ENCODE data around the gene SLC25A18.
"Not testable (repeated sequence)": the region's sequence is repeated elsewhere in the genome, so short reads cannot be mapped to it uniquely, and the experiment has no call there.

Gene SLC25A18

DNA sequence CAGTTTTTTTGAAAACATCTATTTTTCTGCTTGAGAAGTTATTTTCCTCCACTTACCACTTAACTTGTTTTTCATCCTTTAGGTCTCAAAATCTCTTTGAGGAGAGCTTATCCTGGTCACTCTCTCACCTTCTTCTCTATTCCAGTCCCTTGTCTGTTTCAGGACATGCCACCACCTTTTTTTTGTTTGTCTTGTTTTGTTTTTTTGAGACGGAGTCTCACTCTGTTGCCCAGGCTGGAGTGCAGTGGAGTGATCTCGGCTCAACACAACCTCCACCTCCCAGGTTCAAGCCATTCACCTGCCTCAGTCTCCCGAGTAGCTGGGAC, 70.7 kb downstream of the SLC25A18 start:
- DNase-seq (ENCODE audit: low read depth), result no peak
- TF ChIP-seq, protein P1, sequence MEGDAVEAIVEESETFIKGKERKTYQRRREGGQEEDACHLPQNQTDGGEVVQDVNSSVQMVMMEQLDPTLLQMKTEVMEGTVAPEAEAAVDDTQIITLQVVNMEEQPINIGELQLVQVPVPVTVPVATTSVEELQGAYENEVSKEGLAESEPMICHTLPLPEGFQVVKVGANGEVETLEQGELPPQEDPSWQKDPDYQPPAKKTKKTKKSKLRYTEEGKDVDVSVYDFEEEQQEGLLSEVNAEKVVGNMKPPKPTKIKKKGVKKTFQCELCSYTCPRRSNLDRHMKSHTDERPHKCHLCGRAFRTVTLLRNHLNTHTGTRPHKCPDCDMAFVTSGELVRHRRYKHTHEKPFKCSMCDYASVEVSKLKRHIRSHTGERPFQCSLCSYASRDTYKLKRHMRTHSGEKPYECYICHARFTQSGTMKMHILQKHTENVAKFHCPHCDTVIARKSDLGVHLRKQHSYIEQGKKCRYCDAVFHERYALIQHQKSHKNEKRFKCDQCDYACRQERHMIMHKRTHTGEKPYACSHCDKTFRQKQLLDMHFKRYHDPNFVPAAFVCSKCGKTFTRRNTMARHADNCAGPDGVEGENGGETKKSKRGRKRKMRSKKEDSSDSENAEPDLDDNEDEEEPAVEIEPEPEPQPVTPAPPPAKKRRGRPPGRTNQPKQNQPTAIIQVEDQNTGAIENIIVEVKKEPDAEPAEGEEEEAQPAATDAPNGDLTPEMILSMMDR (conservative IDR thresholded peaks at IDR 0.05; ENCODE audit: control insufficient read depth, insufficient read depth, low read depth, low read length), result no peak
- H3K4me3 ChIP-seq (ENCODE audit: control insufficient read depth, low read depth, low read length), result no peak overlapping the region

DNA sequence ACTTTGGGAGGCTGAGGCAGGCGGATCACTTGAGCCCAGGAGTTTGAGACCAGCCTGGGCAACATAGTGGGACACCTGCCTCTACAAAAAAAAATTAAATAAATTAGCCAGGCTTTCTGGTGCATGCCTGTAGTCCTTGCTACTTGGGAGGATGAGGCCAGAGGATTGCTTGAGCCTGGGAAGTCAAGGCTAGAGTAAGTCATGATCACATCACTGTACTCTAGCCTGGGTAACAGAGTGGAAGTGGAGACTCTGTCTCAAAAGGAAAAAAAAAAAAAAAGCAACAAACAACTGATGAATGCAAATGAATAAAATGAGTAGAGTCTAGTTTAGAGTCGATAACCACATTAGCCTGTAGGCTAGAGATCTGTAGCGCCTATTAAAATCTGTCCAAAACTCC, 71.4 kb downstream of the SLC25A18 start:
- TF ChIP-seq, protein P1 (conservative IDR thresholded peaks at IDR 0.05; ENCODE audit: control insufficient read depth, insufficient read depth, low read depth, low read length), result no peak
- no peak for DNase-seq (ENCODE audit: low read depth)
- no peak overlapping the region for H3K4me3 ChIP-seq (ENCODE audit: control insufficient read depth, low read depth, low read length)

DNA sequence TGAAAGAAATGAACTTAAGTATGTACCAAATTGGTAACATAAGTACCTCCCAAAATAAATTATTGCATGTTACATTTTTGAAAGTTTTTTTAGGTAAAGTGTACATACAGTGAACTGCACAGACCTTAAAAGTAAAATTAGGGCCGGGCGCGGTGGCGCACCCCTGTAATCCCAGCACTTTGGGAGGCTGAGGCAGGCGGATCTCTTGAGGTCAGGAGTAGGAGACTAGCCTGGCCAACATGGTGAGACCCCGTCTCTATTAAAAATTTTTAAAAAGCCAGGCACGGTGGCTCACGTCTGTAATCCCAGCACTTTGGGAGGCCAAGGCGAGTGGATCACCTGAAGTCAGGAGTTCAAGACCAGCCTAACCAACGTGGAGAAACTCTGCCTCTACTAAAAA, 73.6 kb downstream of the SLC25A18 start:
- DNase-seq (ENCODE audit: low read depth); H3K4me3 ChIP-seq (ENCODE audit: control insufficient read depth, low read depth, low read length): not testable (repeated sequence)

DNA sequence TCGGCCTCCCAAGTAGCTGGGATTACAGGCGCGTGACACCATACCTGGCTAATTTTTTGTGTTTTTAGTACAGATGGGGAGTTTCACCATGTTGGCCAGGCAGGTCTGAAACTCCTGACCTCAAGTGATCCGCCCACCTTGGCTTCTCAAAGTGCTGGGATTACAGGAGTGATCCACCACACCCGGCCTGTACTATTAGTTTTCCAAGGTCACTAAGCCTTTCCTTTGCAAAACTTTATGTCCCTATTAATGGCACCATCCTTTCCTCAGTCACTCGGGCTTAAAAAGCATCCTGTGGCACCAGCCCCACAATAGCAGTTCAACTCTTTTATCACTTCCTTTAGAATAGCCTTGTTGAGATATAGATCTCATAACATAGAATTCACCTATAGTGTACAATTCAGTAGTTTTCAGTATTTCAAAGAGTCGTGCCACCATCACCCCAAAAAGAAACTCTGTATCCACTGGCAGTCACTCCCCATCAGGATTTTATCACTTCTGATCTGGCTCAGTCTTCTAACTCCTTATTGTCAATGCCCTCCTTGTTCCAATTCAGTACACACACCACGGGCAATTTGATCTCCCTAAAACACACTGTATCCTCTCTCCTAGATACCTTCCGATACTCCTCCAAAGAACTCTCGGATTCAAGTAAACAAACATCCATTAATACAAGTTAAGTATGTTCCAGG, 74.3 kb downstream of the SLC25A18 start:
- H3K4me3 ChIP-seq (ENCODE audit: control insufficient read depth, low read depth, low read length), result peak overlapping the region; percentile 93
- DNase-seq (ENCODE audit: low read depth), result no peak
- TF ChIP-seq, protein P1 (conservative IDR thresholded peaks at IDR 0.05; ENCODE audit: control insufficient read depth, insufficient read depth, low read depth, low read length), result no peak

DNA sequence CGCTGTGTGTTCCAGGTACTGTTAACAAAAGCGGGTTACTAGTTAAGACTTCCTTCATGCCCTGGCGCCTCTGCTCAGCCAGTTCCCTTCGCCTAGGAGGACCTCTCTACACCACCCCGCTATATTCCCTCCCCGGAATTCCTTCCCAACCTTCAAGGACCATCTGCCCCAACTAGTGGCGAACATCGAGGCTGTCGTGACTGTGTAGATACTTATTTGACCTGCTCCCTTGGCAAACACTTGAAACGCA, 74.8 kb downstream of the SLC25A18 start:
- peak overlapping the region; percentile 93 for H3K4me3 ChIP-seq (ENCODE audit: control insufficient read depth, low read depth, low read length)
- no peak for DNase-seq (ENCODE audit: low read depth)
- TF ChIP-seq, protein P1 (conservative IDR thresholded peaks at IDR 0.05; ENCODE audit: control insufficient read depth, insufficient read depth, low read depth, low read length), result peak; percentile 16

DNA sequence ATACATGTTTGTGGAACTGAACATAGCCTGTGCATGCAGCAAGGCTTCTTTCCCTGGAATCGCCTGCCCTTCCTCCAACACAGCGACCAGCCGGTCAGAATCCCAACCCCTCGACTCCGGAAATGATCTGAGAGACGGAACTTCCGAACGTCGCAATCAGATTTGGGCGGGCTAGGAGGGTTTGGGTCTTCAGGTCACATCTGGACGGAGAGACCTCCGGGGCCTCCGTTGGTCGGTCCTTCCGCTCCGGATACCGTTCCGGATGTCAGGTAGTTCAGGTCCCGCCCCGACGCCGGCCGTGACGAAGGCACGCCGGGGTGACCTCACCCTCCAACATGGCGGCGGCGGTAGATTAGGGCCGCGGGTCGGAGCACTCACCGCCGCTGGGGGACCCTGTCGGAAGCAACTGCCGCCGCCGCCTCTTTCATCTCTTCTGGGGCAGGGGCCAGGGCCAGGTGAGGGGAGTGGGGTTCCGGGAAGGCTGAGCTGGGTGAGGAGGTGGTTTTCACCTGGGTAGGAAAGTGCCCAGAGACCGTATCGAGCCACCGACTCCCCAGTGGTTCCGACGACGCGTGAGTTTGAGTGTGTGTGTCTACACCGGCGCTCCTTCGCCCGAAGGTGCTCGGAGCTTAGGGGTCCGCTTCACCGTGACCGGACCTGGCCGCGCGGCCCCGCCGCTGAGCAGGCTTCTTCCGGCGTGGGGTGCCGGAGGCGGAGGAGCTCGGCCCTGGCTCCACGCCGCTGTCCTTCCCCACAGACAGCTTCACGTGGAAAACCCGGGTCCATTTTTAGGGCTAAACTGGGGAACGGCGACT, 75.3 kb downstream of the SLC25A18 start, which contains the start of gene BCL2L13:
Gene BCL2L13, plus strand, starts transcription at position 326 of the 815 bp plus-strand sequence. CDS start 16,955 bp downstream, outside the sequence.
- DNase-seq (ENCODE audit: low read depth), result peak; percentile 80
- H3K4me3 ChIP-seq (ENCODE audit: control insufficient read depth, low read depth, low read length), result peak within 1 kb of the TSS; percentile 93
- TF ChIP-seq, protein P1 (conservative IDR thresholded peaks at IDR 0.05; ENCODE audit: control insufficient read depth, insufficient read depth, low read depth, low read length), result no peak

DNA sequence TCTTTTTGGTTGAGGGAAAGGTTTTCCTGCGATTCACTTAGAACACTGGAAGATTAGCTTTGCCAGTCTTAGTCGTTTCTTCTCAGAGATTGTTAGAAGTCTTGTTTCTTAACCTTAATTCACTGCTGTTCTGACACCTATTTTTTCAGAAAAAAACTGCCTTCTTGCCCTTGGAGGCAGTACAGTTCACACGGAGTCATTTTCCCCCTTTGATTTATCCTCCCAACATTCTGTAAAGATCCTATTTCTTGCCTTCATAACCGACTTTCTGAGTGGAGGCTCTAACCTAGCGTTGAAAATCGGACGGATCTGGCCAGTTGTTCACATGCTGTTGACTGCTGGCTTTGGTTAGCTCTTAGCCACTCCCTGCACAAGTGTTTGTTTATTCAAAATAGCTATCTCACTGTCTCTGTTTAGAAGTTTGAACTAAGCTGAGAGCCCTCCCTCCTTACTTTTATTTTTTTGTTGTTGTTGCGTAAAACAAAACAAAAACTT, 76.0 kb downstream of the SLC25A18 start:
- TF ChIP-seq, protein P1 (conservative IDR thresholded peaks at IDR 0.05; ENCODE audit: control insufficient read depth, insufficient read depth, low read depth, low read length), result no peak
- H3K4me3 ChIP-seq (ENCODE audit: control insufficient read depth, low read depth, low read length), result peak overlapping the region; percentile 93
- DNase-seq (ENCODE audit: low read depth), result peak; percentile 69
